ENCODE measurements around the gene HTRA3.

HTRA3 gene

DNA sequence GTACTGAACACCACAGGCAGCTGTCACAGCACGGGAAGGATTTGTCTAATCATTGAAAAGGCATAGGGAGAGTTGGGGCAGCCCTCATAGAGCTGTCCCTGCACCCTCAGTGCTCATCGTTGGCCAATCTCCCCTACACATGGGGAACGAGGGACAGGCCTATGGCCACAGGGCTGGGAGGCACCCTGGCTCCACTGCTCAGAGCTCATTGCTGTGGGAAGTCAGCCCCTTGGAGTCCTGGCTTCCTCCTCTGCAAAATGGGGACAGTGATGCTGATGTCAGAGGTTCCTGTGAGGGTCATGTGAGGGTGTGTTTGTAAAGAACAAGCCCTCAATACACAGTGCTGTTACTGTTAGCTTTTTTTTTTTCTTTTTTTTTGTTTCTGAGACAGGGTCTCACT is 19.3 kb upstream of the HTRA3 start:
- no peak for DNase-seq

DNA sequence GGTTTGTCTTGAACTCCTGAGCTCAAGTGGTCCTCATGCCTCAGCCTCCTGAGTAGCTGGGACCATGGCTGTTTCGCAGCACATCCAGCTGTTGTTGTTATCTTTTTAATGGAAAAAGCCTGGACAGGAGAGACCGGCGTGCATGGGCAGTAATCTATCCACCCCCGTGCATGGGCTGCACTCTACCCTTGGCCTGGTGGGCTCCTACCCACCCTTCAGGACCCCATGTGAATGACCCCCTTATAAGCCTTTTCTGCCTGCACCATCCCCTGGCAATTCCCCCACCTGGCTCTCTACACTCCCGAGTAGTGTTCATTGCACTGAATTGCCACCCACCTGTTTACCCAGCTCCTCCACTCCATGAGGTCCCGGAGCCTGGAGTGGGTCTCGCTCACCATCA is 18.9 kb upstream of the HTRA3 start:
- no peak for DNase-seq

DNA sequence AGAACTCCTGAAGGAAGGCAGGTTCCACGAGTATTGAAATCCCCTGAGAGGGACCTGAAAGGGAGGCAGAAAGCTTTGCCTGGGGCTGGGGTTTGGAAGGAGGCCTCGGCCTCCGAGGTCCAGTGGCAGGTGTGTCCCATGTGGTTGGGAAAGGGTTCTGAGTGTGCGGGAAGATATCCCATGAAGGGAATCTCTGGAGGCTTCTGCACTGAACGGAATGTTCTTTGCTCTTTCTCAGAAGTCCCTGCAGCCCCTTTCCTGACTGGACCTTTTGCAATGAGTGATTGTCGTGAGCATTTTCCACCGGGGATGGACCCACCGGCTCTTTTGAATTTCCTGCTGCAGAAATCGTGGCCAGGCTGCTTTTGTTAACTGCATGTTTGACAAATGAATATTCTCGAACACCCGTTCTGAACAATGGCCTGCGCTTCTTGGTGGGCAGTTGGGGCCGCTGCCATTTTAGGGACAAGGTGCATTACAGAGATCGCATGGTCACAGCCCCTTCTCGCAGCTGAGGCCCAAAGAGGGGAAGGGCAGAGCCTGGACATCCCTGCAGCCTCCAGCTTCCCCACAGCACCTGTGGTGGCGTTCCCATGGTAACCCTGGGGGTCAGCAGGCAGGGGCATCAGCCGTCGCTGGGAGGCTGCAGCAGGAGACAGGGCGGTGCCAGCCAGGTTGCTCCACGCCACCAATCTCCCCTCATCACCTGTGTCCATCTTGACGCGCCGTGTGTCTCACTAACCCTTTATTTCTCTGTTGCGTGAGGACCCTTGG is 18.3 kb upstream of the HTRA3 start:
- DNase-seq = no peak

DNA sequence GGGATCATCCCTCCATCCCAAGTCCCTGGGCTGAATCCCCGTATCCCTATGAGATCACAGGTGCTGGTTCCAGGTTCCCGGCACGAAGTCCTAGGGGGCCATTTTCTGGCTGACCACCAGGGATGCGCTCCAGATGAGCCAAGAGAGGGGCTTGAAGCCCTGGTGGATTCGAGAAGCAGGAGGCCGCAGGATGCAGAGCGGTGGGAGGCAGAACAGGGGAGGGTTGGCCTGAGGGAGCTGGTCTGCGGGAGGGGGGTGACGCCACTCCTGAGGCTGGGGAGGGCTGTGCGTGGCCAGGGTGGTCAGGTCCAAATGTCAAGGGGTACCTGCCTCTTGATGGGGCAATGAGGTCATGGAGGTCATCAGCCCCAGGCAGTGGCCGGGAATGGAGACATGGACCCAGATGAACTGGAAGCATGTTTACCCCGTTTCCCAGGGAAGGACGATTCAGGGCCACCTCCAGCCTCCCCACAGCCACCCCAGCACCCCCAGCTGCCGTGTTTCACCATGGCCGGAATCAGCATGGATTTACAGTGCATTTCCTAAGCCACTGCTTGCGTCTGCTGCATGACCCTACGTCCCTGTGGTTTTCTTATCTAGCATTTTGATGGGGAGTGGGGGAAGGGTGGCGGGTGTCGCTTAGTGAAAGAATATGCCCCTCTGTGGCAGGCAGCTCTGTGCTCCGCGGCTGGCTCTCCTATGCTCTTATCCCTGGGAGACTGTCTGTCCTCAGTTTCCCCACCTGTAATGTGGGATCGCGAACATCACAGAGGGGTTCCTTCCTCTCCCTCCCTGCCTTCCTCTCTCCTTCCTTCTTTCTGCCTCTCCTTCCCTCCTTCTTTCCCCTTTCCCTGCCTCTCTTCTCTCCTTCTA is 17.0 kb upstream of the HTRA3 start:
- no peak for DNase-seq

DNA sequence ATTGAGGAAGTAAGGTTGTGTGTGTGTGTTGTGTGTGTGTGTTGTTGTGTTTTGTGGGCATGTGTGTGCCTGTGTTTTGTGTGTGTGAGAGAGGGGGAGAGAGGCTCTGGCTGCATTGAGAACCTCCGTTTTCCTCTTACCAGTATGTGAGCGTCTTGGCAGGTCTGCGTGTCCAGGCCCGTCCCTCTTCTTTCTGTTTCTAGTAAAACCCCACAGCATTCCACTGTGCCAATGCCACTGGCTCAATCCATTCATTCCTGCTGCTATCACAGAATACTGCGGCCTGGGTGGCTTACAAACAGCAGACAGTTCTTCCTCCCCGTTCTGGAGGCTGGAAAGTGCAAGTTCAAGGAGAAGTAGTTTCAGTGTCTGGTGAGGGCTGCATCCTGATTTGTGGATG is 15.5 kb upstream of the HTRA3 start:
- no peak for DNase-seq

DNA sequence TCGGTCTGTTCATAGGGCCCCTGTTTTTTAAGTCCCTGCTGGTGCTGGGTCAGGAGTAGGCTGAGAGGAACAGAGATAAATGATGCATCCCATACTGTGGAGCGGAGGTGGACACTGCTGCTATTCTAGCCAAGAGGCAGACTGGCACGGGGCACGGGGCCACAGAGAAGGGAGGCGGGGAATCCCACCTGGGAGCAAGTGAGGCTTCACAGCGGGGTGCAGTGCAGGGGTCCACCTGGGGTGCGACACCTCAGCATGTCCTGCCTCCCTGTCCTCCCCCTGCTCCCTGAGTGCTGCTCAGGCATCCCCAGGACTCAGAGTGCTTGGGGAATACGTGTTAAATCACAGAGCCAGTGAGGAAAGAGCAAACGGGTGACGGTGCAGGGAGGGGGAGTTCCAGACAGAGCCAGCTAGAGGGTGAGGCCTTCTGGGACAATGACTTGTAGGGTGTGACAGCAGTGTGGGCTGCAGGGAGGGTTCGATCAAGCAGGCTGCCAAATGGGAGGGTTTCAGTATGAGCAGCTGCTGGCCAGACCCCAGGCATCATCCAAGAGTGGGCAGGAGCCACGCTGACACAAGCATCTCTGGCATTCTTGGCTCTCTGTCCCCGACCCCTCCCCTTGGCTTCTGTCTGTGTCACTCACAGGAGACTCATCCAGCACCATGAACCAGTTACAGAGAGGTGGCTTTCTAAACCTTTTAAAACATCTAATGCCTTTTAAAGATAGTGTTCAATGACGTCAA is 13.7 kb upstream of the HTRA3 start:
- DNase-seq = no peak

DNA sequence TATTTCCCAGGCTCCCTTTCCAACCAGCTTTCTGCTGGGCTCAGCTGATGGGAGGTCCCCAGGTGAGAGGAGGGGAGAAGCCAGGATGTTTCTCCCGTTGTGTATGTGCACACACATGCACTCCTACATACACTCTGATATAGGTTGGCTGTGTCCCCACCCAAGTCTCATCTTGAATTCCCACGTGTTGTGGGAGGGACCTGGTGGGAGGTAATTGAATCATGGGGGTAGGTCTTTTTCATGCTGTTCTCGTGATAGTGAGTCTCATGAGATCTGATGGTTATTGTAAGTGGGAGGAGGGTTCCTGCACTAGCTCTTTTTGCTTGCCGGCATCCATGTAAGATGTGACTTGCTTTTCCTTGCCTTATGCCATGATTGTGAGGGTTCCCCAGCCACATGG is 11.7 kb upstream of the HTRA3 start:
- no peak for DNase-seq

DNA sequence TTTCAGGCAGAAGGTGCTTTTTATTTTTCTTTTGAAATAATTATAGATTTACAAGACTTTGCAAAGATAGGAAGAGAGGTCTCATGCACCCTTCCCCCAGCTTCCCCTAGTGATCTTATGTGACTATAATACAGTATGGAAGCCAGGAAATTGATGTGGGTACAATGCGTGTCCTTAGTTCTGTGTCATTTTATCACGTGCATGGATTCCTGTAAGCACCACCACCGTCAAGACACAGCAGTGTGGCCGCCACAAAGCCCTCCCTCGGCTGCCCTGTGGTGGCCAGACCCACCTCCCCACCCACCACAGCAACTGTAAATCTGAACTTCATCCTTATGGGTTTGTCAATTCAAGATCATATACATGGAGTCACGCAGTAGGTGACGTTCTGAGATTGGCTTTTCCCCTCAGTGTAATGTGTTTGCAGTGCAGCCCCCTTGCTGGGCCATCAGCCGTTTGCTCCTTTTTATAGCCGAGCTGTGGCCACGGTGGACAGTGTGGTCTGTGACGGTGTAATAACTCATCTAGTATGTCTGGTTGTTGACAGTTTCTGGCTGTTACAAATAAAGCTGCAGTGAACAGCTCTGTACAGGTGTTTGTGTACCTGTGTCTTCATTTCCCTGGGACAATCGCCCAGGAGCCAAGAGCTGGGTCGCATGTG is 10.9 kb upstream of the HTRA3 start:
- no peak for DNase-seq

DNA sequence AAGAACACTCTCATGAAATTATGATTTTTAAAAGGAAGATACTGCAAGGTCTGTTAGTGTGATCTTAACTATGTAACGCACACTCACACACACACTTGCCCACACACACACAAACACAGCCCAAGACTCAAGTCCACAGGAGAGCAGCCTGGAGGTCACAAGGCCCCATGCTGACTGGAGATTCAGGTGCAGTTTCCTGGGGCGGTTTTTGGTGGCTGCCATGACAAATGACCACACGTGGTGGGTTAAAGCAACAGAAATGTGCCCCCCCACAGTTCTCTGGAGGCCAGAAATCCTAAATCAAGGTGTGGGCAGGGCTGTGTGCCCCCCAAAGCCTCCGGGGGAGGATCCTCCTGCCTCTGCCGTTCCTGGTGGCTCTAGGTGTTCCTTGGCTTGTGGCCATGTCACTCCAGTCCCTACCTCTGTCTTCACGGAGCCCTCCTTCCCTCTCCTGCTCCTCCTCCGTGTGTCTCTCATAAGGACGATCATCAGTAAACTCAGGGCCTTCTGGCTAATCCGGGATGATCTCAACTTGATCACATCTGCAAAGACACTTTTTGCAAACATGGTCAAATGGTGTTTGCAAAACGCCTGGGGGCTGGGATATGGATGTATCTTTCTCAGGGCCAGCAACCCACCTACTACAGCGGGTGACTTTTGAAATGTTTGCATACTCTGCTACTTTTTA is 9.7 kb upstream of the HTRA3 start:
- DNase-seq = no peak

DNA sequence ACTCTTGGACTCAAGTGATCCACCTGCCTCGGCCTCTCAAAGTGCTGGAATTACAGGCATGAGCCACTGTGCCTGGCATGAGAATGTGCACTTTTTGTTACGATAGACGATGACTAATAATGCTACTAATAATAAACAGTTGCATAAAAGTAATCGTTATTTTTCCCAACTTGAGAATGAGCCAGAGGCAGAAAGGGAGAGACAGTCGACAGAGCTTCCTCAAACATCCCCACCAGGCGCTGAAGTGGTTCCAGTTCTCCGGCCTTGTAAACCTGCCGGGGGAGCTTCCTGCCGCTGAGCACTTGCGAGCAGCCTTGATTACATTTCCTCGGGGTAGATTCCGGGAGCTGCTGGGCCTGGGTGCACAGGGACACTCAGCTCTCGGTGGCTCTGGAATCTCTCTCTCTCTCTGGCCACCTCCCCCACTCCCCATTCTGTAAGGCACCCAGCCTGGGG is 8.9 kb upstream of the HTRA3 start:
- DNase-seq = peak; percentile 46

DNA sequence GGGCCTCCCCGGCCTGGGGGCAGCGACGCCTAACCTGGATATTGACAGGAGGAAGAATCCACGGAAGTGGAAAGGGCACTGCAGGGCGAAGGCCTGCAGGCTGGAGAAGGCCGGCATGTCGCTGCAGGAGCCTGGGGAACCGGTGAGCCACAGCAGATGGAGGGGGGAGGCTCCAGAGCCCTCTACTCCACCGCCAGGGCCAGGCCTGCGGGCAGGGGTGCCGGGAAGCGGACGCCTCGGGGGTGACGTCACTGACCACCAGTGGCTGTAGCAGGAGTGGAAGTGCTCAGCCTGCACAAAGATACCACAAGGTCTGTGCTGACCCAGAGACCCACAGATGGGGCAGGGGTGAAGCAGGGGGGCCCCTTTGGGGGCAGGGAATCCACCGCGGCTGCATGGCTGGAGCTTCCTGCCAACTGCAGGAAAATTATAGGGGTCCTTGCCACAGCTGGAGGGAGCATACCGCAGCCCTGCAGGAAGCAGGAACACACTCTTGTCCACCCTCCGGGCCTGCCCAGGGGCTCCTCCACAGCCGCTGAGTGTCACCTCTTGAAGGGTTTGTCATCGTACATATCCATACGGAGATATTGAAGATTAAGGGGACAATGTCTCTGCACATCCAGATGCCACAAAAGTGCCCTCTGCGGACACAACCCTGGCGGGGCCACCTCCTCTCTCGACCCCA is 7.6 kb upstream of the HTRA3 start:
- no peak for DNase-seq

DNA sequence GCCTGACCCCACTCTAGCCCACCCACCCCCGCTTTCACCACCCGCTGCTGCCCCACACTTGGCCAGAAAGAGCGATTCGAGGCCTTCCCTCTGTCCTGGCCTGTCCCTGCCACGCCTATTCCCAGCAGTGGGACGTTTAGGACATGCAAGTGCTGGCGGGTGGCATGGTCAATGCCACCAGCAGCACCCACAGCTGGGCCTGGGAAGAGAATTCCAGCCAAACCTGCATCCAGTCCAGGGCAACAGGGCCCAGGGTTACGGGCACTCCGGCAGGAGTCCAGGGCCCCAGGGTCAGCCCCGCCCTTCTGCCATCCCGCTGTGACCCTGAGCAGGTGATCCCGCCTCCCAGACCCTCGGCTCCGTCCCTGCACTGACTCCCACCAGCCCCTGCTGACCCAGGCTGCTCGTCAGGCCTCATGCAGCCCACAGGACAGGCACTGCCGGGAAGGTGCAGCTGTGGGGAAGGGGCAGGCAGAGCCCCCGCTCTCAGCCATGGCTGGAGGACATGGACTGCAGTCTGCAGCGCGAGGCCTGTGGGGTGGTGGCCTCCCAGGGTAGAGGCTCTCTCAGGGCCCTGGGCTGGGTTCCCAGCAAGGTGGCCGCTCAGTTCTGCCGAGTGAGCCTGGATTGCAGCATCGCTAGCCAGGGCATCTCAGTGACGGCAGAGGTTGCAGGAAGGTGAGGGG is 6.8 kb upstream of the HTRA3 start:
- no peak for DNase-seq

DNA sequence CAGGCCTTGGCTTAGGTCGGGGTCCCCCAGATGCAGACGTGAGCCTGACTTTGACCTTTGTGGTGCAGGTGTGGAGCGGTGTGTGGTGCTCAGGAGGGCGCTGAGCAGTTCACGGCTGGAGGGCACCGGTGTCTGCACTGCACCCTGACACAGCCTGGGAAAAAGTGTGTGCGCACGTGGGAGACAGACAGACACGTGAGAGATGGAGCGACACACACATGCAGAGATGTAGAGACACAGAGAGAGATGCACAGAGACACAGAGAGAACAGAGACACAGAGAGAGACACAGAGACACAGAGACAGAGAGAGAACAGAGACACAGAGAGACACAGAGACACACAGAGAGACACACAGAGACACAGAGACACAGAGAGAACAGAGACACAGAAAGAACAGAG is 6.2 kb upstream of the HTRA3 start:
- DNase-seq = no peak

DNA sequence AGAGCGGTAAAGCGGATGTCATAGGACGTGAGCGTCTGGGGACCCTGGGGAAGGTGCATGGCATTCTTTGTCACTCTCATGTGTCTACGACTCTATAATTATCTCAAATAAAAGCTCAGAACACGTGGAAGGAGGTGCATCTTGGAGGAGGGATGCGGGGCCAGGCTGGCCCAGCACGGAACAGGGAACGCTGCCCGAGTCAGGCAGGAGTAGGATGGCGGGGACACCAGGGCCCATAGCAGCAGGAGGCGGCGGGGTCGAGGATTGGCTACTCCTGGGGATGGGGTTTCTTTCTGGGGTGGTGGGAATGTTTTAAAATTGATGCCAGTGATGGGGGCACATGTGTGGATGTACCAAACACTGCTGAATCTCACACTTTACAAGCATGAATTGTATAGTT is 5.4 kb upstream of the HTRA3 start:
- DNase-seq = no peak

DNA sequence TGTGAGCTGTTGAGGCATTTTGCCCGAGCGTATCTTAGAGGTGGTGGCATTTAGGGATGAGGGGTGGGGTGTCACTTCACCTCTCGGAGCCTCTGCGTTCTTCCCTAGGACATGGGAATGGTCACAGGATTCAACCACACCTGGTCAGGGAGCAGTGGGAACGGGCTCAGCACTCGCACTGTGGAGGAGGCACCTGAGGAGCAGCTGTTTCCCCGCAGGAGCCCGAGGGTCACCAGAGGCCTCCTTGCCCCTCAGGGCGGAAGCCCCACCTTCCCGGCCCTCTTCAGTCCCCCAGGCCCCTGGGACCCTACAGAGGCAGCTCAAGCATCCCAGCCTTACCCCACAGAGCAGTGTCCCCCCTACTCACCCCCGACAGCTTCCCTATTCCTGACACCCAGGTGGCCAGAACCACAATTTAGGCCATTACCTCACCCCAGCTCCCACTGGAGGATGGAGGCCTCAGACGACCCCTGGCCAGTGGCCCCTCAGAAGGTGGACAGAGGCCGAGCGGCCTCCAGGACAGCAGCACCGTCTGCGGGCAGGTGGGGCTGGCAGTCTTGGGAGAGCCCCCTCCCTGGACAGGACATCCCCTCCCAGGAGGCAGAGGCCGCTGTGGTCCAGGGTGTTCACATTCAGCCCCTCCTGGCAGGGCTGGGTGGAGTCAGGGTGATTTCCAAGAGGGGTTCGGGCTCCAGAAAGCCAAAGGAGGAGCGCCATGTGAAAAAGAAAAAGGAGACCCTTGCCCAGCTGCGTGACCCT is 4.2 kb upstream of the HTRA3 start:
- no peak for DNase-seq

DNA sequence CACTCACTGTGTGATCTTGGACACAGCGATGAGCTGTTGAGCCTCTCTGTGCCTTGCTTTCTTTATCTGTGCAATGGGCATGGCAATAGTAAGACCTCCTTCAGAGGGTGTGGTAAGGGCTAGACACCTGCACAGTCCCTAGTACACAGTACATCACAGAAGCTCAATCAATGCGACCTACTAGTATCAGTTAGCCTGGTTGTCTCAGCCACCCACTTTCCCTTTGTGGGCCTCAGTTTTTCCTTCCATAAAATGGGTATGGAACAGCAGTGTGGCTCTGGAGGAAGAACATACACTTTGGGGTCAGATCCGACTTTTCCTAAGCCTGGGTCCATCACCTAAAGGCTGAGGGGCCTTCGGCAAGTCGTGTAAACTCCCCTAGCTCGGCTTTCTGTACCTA is 3.5 kb upstream of the HTRA3 start:
- no peak for DNase-seq

DNA sequence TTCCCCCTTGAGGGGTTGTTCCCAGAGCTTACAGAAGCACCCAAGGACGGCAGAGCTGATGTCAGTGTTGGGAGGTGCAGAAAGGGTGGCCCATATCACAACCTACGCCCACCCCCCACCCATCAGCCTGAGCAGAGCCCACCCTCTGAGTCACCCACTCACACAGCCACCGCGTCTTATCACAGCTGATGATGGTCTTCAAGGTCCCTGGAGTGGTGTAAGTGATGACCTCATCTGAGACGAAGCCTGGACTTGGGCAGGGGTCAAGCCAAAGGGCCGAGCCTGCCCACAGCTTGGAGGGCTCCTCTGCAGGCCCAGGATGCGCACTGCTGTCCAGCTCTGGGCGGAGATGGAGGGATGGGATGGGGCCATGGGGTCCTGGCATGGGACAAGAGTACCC is 3.0 kb upstream of the HTRA3 start:
- no peak for DNase-seq

DNA sequence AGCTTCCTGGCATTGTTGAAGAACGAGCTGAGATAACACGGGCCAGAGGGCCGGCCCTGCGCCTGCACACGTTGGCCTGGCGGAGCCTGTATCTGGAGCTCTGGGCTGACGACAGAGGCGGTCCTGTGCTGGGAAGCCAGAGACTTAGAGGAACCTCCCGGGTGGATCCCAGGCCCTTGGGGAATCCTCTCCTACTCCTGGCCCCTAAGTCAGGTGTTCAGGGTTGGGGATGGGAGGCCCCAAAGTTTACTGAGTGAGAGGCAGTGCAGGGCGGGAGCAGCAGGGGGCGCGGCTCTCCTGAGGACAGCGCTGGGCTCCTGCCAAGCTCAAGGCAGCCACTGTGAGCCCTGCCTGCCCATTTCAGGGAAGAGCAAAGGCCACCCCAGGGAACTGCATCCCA is 2.5 kb upstream of the HTRA3 start:
- no peak for DNase-seq

DNA sequence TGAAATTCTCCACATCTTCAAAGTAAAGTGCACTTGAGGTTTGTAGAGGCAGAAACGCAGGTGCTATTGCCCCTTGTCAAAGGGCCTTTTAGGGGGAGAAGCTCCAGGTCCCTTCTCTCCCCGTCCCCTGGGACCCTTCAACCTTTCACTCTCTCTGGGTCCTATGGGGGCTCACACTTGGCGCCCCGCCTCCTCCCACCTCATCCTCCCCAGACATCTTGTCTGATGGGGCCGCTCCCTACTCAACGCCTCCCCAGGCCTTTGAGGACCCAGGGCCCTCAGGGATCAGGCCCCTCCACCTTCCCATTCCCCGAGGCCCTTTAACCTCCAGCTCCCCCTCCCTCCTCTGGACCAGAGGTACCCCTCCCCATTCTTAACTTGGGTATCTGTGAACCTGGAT is 1.3 kb upstream of the HTRA3 start:
- no peak for DNase-seq

DNA sequence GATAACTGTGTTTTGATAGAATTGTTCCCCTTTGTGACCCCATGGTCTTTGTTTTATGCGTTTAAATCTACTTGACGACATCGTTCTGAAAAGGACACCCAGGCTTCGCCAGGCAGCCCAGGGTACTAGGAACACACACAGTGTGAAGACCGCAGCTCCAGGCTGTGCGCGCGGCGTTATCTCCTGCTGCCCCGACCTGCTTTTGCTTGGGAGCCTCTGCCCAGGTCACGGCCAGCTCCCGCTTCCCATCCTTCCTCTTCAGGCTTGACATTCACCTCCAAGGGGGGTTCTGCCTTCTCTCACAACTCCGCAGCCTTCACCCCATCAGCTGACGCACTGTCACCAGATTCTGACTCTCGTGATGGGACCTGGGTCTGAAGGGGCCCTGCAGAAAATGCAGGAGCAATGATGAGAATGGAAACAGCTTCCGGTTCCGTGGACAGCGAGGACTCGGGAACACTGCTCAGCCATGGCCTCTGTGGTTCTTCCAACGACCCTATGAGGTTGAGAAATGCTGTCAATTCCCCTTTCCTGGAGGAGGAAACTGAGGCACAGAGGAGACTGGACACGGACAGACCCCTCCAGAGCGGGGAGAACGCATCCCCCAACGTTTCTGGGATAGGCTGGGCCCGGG is 536 bp upstream of the HTRA3 start:
- DNase-seq = no peak
